Subcutaneous adipose tissue (tissue), 4 donors: ENCODE data around the gene ZNF664. TPM values are rescaled to one million over a fixed set of nuclear protein-coding genes. Genes with fewer than 3 reads are reported as not detected.

Experiments used
- total RNA-seq, 4 donors: library from RNA; depleted of rRNA; stranded (reverse); fragments of >200 nt; gene quantifications; one replicate each; pipeline ENCODE4 v1.1.0, GENCODE V29; 2016
- TF ChIP-seq, protein P1 (sequence below): fragments of 450-650 bp; IDR thresholded peaks from one replicate; pipeline ENCODE4 v1.5.1; 2016; ENCODE audit warnings: low read depth, mild to moderate bottlenecking, control low read depth, antibody characterized with exemption, moderate library complexity

The ZNF664 gene
- total RNA-seq, 4 donors from 2014 or later, result 80.2 to 115 (median 92.6) TPM

GRCh38 chr12:124026755-124027745 lies 54.0 kb downstream of the ZNF664 start:
- TF ChIP-seq, protein P1, sequence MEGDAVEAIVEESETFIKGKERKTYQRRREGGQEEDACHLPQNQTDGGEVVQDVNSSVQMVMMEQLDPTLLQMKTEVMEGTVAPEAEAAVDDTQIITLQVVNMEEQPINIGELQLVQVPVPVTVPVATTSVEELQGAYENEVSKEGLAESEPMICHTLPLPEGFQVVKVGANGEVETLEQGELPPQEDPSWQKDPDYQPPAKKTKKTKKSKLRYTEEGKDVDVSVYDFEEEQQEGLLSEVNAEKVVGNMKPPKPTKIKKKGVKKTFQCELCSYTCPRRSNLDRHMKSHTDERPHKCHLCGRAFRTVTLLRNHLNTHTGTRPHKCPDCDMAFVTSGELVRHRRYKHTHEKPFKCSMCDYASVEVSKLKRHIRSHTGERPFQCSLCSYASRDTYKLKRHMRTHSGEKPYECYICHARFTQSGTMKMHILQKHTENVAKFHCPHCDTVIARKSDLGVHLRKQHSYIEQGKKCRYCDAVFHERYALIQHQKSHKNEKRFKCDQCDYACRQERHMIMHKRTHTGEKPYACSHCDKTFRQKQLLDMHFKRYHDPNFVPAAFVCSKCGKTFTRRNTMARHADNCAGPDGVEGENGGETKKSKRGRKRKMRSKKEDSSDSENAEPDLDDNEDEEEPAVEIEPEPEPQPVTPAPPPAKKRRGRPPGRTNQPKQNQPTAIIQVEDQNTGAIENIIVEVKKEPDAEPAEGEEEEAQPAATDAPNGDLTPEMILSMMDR, result no peak

DNA sequence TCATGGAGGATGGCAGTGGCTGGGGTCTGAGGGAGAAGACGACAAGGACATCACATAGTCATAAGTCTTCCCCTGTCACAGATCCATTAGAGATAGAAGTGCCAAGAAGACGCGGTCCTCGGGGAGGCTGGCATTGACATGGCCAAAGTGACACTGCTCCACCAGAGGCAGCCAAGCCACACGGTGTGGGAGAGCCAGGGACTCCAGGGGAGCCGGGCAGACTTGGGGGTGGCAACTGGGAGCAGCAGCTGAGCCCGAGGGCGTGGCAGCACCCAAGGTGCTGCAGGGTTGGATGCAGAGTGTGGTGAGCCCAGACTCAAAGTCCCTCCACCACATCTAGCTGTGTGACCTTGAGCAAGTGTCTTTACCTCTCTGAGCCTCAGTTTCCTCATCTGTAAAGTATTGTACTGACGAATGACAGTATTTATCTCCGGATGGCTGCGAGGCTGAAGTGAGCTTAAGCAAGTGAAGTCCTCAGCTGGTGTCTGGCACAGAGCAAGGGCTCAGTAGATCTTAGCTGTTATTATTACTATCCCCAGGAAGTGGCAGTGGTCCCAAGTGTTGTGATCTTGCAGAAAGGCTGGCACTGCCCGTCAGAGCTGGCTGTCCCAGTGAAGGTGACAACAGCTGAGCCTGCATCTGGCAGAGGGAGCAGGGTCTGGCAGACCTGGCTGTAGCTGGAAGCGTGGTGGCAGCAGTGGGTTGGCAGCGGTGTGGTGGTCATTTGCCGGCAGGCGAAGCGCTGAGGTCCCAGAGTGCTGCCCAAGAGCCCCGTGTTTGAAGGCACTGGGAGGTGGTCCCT lies 54.9 kb downstream of the ZNF664 start:
- TF ChIP-seq, protein P1, result no peak

DNA sequence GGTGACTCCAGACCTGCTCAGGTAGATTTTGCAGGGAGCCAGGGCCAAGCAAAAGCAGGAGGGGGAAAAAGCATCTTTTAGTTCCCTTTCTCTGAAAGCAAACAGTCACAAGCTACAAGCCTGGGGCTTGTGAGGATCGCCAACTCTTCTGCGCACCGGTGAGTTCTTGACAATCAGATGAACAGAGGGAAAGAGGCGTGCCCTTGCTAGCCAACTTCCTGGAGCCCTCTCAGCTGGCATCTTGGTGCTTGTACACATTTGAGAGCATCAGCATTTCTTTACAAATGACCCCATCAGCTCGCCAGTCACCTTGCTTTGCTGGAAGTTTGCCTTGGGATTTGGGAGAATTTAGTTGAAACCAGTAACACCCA lies 55.5 kb downstream of the ZNF664 start:
- TF ChIP-seq, protein P1, result no peak

DNA sequence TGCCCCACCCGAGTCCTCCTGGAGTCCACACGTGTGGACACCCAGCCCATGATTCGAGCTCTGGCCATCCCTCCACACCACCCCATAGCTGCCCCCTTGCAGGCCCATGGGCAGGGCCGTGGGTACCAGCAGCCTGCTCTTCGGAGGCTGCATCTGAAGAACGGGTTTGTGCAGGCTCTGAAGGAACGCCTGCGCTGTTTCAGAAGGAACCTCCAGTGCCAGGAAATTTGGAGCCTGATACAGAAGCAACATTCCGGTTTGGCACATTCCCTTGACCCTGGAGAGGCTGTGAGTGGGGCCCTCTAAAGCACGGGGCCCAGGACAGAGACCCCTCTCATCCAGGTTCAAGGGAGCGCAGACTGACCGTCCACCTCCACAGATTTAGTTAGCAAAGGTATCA lies 57.0 kb downstream of the ZNF664 start:
- TF ChIP-seq, protein P1, result no peak

GRCh38 chr12:124030510-124030909 lies 57.5 kb downstream of the ZNF664 start:
- TF ChIP-seq, protein P1, result no peak

GRCh38 chr12:124031058-124031457 lies 58.0 kb downstream of the ZNF664 start:
- TF ChIP-seq, protein P1, result no peak
